ENCODE results near the gene CAT.

GRCh38 chr11:34460278-34460677 lies 21.5 kb downstream of the CAT start:
- TF ChIP-seq CTCF (IDR thresholded peaks at IDR 0.05): no peak
- TF ChIP-seq ZFX (IDR thresholded peaks at IDR 0.05; ENCODE audit: borderline replicate concordance): no peak

Data from 22Rv1 (cell line).